Erythroblast (primary cell): ENCODE results near the gene NRDC.

ENCODE experiments used
- GATA1 ChIP-seq: IDR thresholded peaks from 2 replicates; pipeline ENCODE4 v1.6.1; 2011; ENCODE audit warnings: low read depth, mild to moderate bottlenecking, control low read depth, low read length, moderate library complexity
- POLR2A ChIP-seq: IDR thresholded peaks from 2 replicates; pipeline ENCODE4 v1.6.1; 2011; ENCODE audit warnings: mild to moderate bottlenecking, low read length

DNA sequence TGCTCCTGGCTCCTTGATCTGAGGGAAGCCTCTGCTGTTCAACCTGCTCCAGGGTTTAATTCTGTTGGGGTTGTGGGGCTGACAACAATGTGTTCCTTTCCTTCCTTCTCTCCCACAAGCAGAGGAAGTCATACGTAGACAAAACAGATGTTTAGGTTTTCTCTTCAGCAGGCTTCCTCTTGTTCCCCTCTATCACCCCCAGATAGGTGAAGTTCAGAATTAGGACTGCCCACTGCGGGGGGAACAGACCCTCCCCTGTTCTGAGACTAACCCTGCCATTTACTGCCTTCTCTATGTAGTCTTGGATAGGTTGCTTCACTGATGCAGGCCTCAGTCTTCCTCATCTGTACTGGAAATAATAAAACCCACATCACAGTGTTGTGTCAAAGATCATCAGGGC lies 30.0 kb upstream of the NRDC start:
- TF ChIP-seq POLR2A (no peak), GATA1 (no peak)
